HG02885 (cell line): Measurements from ENCODE around the gene FCER2.

Source experiments
- ATAC-seq: cut with Tn5 transposase; IDR thresholded peaks from one replicate; pipeline ENCODE4 v1.9.1; 2021; ENCODE audit warnings: mild to moderate bottlenecking; ENCODE audit not compliant: unreplicated experiment, poor library complexity

Gene FCER2

DNA sequence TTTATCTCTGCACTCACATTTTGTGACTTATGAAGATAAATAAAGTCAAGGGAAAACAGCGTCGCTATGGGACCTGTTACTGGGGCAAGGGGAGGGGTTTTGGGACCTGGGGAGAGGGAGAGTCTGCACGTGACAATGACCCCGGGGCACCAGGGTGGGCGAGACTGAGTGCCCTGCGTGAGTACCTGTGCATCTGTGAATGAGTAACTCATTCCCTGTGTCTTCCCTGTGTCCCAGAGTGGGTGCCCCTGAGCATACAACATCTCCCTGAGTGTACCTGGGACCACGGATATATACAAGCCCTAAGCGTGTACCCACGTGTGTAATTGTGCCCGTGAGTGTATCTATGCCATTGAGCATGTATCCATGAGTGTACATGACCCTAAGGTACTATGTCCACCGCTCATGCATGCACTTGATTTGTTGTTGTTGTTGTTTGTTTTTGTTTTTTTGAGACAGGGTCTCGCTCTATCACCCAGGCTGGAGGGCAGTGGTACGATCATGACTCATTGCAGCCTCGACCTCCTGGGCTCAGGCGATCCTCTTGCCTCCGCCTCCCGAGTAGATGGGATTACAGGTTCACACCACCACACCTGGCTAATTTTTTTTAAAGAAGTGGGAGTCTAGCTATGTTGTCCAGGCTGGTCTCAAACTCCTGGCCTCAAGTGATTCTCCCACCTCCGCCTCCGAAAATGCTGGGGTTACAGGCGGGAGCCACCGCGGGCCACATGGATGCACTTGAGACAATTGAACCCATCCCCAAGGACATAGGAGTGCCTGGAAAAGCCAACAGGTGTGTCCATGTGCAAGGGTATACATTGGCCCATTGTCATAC is 21.9 kb downstream of the FCER2 start:
- ATAC-seq: no peak

GRCh38 chr19:7678971-7679751 is 22.8 kb downstream of the FCER2 start:
- peak; percentile 58 for ATAC-seq

DNA sequence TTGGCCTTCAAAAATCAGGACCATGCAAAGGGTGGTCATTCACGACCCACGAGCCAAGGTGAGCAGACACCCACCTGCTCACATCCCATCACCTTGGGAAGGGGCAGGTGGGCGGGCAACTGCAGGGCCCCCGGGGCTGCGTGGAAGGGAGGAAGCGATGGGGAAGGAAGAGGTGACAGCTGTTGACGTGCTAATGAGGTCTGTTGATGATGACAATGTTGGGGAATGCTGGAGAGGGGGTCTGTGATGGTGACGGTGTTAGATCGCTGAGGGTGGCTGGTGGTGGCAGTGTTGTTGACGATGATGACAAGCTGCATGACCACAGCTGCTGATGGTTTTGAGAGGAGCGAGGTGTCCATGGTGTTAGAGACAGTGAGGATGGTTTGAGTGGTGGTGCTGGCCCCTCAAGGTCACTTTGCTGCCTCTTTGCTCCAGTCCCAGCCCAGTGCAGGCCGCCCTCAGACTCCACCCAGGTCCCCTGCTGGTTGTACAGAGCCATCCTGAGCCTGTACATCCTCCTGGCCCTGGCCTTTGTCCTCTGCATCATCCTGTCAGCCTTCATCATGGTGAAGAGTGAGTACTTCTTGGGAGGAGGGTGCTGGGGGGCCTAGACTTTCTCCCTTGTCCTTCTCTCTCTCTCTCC is 24.1 kb downstream of the FCER2 start:
- no peak for ATAC-seq

DNA sequence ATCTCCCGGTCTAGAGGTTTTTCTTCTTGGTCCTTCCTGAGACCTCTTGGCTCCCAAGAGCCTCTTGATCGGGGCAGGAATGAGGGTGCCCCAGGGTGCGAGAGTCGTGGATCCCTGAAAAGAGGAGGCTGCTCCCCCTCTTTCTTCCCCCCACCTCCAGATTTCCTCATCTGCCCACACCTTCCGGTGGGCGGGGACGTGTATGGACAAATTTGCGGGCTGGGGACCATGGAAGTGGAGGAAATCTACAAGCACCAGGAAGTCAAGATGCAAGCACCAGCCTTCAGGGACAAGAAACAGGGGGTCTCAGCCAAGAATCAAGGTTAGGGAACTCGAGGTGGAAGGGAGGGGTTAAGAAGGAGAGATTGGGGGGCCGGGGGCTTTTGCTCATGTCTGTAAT is 25.1 kb downstream of the FCER2 start, which contains the start of gene MCEMP1:
MCEMP1 (plus strand) TSS at position 237 of the 400 bp plus-strand sequence; CDS start at position 268, 31 bp downstream.
- ATAC-seq: no peak

- ATAC-seq: no peak
Measured at GRCh38 chr19:7676376-7676775, 25.6 kb downstream of the FCER2 start.

- ATAC-seq: no peak
Measured at GRCh38 chr19:7674010-7675005, 27.6 kb downstream of the FCER2 start.

DNA sequence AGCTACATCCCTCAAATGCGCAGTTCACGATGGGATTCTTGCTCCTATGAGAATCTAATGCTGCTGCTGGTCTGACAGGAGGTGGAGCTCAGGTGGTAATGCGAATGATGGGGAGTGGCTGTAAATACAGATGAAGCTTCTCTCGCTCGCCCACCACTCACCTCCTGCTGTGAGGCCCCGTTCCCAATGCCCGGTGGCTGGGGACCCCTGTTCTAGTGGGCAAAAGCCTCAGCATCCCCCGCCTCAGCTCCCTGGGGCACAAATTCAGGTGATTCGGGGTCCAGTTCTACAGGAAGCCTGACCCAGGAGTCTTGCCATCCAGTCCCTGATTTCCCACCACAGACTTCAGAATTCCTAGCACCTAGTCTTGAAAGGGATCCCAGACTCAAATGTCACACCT is 29.4 kb downstream of the FCER2 start:
- no peak for ATAC-seq

GRCh38 chr19:7670790-7671189 is 31.1 kb downstream of the FCER2 start:
- no peak for ATAC-seq

DNA sequence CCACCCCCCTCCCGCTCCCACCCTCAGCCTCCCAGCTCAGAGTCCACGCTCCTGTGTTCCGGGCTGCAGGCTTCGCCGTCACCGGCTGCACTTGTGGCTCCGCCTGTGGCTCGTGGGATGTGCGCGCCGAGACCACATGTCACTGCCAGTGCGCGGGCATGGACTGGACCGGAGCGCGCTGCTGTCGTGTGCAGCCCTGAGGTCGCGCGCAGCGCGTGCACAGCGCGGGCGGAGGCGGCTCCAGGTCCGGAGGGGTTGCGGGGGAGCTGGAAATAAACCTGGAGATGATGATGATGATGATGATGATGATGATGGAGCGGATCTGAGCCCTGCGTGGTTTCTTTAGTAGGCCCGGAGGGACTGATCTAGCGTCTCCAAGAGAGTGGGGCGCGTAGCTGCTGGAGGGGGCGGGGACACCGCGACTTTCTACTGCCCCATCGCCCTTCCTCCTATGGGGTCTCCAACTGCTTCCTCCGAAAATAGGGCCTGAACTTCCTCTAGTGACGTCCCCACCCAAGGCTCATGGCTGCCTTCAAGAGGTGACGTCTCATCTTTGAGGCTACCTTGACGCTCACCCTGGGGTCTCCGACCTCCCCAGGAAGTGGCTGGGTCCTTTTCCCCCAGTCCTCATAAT is 31.7 kb downstream of the FCER2 start:
- no peak for ATAC-seq

DNA sequence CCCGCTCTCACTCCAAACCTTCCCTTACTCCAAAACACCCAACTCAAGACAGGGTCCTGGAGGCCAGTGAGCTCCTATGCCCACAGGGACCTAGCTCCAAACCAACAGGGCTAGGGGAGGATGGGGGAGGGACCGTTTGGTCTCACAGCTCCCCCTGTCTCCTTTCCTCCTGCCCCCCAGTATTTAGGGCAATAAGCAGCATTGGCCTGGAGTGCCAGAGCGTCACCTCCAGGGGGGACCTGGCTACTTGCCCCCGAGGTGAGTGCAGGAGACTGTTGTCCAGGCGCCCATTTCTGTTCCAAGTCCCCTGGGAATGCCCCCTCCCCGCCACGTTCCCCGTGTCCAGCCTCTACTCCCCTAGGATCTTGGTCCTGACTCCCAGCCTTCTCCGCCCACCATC is 32.3 kb downstream of the FCER2 start:
- no peak for ATAC-seq

GRCh38 chr19:7668842-7669241 is 33.1 kb downstream of the FCER2 start, which contains the start of gene RETN:
TSS of gene RETN (plus strand) at chr19:7669049. CDS start at chr19:7669327, 278 bp downstream.
- no peak for ATAC-seq

GRCh38 chr19:7665076-7665475 is 36.9 kb downstream of the FCER2 start:
- no peak for ATAC-seq

DNA sequence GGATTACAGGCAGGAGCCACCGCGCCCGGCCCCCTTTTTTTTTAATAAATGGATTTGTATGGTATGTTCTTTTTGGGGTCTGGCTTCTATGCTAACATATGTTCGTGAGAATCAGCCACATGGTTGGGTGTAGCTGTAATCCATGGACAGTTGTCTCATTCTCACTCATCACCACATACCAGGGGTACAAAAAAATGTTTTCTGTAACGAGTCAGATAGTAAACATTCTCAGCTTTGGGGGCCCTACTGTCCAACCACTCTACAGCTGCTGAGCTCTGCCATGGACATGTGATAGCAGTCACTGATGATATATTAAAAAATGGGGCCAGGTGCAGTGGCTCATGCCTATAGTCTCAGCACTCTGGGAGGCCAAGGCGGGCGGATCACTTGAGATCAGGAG is 38.2 kb downstream of the FCER2 start:
- ATAC-seq: no peak

GRCh38 chr19:7662657-7663056 is 39.3 kb downstream of the FCER2 start:
- no peak for ATAC-seq

- ATAC-seq: no peak
Measured at GRCh38 chr19:7661744-7662538, 40.0 kb downstream of the FCER2 start.

GRCh38 chr19:7658219-7658686 is 43.7 kb downstream of the FCER2 start:
- ATAC-seq: no peak

DNA sequence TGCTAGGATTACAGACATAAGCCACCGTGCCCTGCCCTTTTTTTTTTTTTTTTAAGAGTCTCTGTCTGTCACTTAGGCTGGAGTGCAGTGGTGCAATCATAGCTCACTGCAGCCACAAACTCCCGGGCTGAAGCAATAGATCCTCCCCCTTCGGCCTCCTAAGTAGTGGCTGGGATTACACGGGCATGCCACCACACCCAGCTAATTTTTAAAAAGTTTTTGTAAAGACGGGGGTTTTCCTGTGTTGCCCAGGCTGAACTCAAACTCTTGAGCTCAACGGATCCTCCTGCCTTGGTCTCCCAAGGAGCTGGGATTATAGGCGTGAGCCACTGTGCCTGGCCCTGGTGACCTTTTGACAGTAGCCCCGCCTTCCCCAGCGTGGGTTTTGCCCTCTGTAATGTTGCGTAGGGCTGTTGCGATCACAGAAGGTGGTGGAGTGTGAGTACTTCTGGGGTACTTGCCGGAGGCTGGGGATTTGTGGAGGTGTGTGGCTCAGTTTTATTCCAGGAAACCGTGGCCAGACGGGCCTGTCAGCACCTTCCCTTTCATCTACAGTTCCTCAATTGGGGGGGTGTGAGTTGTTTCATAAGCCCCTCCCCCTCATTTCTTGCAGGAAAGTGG is 44.7 kb downstream of the FCER2 start:
- no peak for ATAC-seq

GRCh38 chr19:7655581-7655980 is 46.4 kb downstream of the FCER2 start:
- ATAC-seq: no peak
